ENCODE data around the gene EXOC1. TPM values are rescaled to one million over a fixed set of nuclear protein-coding genes. Genes with fewer than 3 reads are reported as not detected.

Gene EXOC1
- total RNA-seq, 1 experiment from 2014 or later = 17.6 TPM

GRCh38 chr4:55906323-55906722, 52.9 kb downstream of the EXOC1 start:
- Histone ChIP-seq H3K27me3 (ENCODE audit: insufficient read depth, low read length) (no peaks in the 10 kb centered on the region), H4K20me1 (ENCODE audit: insufficient read depth) (no peaks in the 10 kb centered on the region), H3K27ac (ENCODE audit: low read depth, low read length) (no peak overlapping the region), H3K9me2 (ENCODE audit: insufficient read depth) (no peaks in the 10 kb centered on the region), H3K4me2 (ENCODE audit: low read length) (peak overlapping the region; percentile 55; the same call in 1 of the 2 replicates), H2AFZ (ENCODE audit: low read depth, low read length, poor library complexity, severe bottlenecking) (no peak overlapping the region), H3K36me3 (ENCODE audit: control insufficient read depth in 1 of 2, insufficient read depth in 2 of 2, low read length in 2 of 2) (no peaks in the 10 kb centered on the region; a peak in 1 of 4 replicates), H3K4me3 (replicated peaks in 1 of 2; ENCODE audit: low read depth in 1 of 2, low read length in 2 of 2) (no peak overlapping the region), H3K9me3 (ENCODE audit: control insufficient read depth in 1 of 2, insufficient read depth in 1 of 2, low read depth in 1 of 2, low read length in 2 of 2) (no peaks in the 10 kb centered on the region), H3K9ac (ENCODE audit: low read length) (no peak overlapping the region), H3K79me2 (ENCODE audit: insufficient read depth, low read length) (no peaks in the 10 kb centered on the region), H3K4me1 (ENCODE audit: control insufficient read depth in 1 of 2, insufficient read depth in 2 of 2, low read length in 2 of 2) (peaks cover 3 to 22% of the 10 kb centered on the region in 2 experiments; a peak in 3 of 4 replicates)
- TF ChIP-seq ELF1 (IDR thresholded peaks at IDR 0.05; ENCODE audit: borderline replicate concordance, low read depth) (no peak), CBX3 (IDR thresholded peaks at IDR 0.05; ENCODE audit: low read depth) (no peak), MAX (IDR thresholded peaks at IDR 0.05) (no peak), ATF3 (IDR thresholded peaks at IDR 0.05) (no peak), FOSL1 (IDR thresholded peaks at IDR 0.05; ENCODE audit: low read depth) (no peak), SIN3A (IDR thresholded peaks at IDR 0.05; ENCODE audit: low read depth) (no peak), CTCF (IDR thresholded peaks at IDR 0.05 in 2 of 3, conservative IDR thresholded peaks at IDR 0.05 in 1 of 3; ENCODE audit: borderline replicate concordance in 1 of 3, insufficient read depth in 1 of 3, low read depth in 2 of 3, low read length in 2 of 3) (no peak), ZFX (IDR thresholded peaks at IDR 0.05) (no peak), EZH2 (IDR thresholded peaks at IDR 0.05) (no peak), TCF7L2 (IDR thresholded peaks at IDR 0.05; ENCODE audit: borderline replicate concordance, extremely low read depth, insufficient read depth, insufficient read length) (no peak), ZNF274 (IDR thresholded peaks at IDR 0.05; ENCODE audit: low read depth, low read length) (no peak), POLR2A (IDR thresholded peaks at IDR 0.05; ENCODE audit: borderline replicate concordance, extremely low read depth, insufficient read depth, insufficient read length) (no peak), REST (IDR thresholded peaks at IDR 0.05; ENCODE audit: low read depth) (no peak), CEBPB (IDR thresholded peaks at IDR 0.05; ENCODE audit: low read depth) (no peak), YY1 (IDR thresholded peaks at IDR 0.05; ENCODE audit: extremely low read depth, insufficient replicate concordance, low read depth, low read length) (no peak), SP1 (IDR thresholded peaks at IDR 0.05; ENCODE audit: low read depth) (no peak), POLR2AphosphoS5 (IDR thresholded peaks at IDR 0.05; ENCODE audit: low read depth, low read length) (no peak), SRF (IDR thresholded peaks at IDR 0.05; ENCODE audit: low read depth) (no peak)
- DNase-seq (ENCODE audit: low read depth, low spot score) (no peak), ATAC-seq (no peak)
- intact Hi-C loops (cut with micrococcal nuclease) = no loop called here
- ChIA-PET POLR2A (no interaction called here), CTCF (no interaction called here), RAD21 (ENCODE audit: low non-redundant PET in 1 of 2, low total read pairs in 2 of 2, uncharacterized antibody in 2 of 2, unreplicated experiment in 2 of 2) (no interaction called here)
- no TSS peak for BruUV-seq (replicated peaks)
